K562 (cell line): ENCODE measurements around the gene GLUL. TPM values are rescaled to one million over a fixed set of nuclear protein-coding genes. Genes with fewer than 3 reads are reported as not detected.

Experiments used
- AFF4 ChIP-seq: sonication (generic); formaldehyde crosslinking; IDR thresholded peaks from 2 replicates; pipeline ENCODE4 v1.8.0; 2023; ENCODE audit warnings: mild to moderate bottlenecking, missing genetic modification reagents
- BRF2 ChIP-seq: IDR thresholded peaks from 3 replicates; pipeline ENCODE4 v1.6.1; 2011; ENCODE audit warnings: borderline replicate concordance, mild to moderate bottlenecking; ENCODE audit not compliant: insufficient read length, insufficient read depth
- ELK3 ChIP-seq: fragments of 450-650 bp; formaldehyde crosslinking; IDR thresholded peaks from 2 replicates; pipeline ENCODE4 v1.4.0; 2020; ENCODE audit warnings: mild to moderate bottlenecking
- FIP1L1 ChIP-seq: fragments of 200-400 bp; formaldehyde crosslinking; IDR thresholded peaks from 2 replicates; pipeline ENCODE4 v1.6.1; 2018; ENCODE audit warnings: mild to moderate bottlenecking, low read depth, low read length; ENCODE audit not compliant: poor library complexity, severe bottlenecking
- FOXK2 ChIP-seq, 2 experiments: fragments of 450-650 bp; IDR thresholded peaks in 1 of 2; conservative IDR thresholded peaks in 1 of 2; 2 replicates each; pipeline ENCODE4 v1.6.1; 2016; ENCODE audit warnings: low read depth in 2 of 2, mild to moderate bottlenecking in 1 of 2
- MLLT1 ChIP-seq, 2 experiments: fragments of 450-650 bp; IDR thresholded peaks; 2 replicates each; pipeline ENCODE4 v1.6.1; 2016
- MYC ChIP-seq, 2 experiments: fragments of 250-450 bp in 1 of 2; sonication (Bioruptor Pico) in 1 of 2; IDR thresholded peaks; 2 replicates each; pipeline versions ENCODE4 v1.5.1 to v1.6.1; 2012 to 2021; ENCODE audit warnings: low read depth in 2 of 2, borderline replicate concordance in 1 of 2, improper control_type of control experiment in 1 of 2, low read length in 1 of 2, mild to moderate bottlenecking in 1 of 2, moderate library complexity in 1 of 2
- PHF20 ChIP-seq: fragments of 450-650 bp; IDR thresholded peaks from 2 replicates; pipeline ENCODE4 v1.6.1; 2018; ENCODE audit not compliant: partially characterized antibody
- POLR2G ChIP-seq: fragments of 200-400 bp; formaldehyde crosslinking; IDR thresholded peaks from 2 replicates; pipeline ENCODE4 v1.6.1; 2017; ENCODE audit warnings: low read depth, mild to moderate bottlenecking, antibody characterized with exemption, low read length, moderate library complexity
- SAP30 ChIP-seq: fragments of 200-600 bp; sonication (generic); IDR thresholded peaks from 2 replicates; pipeline ENCODE4 v1.6.1; 2012; ENCODE audit warnings: borderline replicate concordance, low read depth, mild to moderate bottlenecking, moderate library complexity, low read length, control low read depth, inconsistent platforms; ENCODE audit not compliant: insufficient read depth, poor library complexity, severe bottlenecking
- STAT6 ChIP-seq: sonication (generic); formaldehyde crosslinking; IDR thresholded peaks from 2 replicates; pipeline ENCODE4 v1.8.1; 2023; ENCODE audit warnings: mild to moderate bottlenecking, missing genetic modification reagents
- ZNF512 ChIP-seq: IDR thresholded peaks from 2 replicates; pipeline ENCODE4 v1.6.1; 2016; ENCODE audit warnings: missing genetic modification characterization, missing compliant biosample characterization
- polyA plus RNA-seq, 8 experiments: library from polyadenylated mRNA; depleted of rRNA in 4 of 8; stranded (reverse) in 5 of 8; unstranded in 3 of 8; fragments of >200 nt; fragmentation: Nextera tagmentation in 2 of 8; fragmentation: Illumina TruSeq in 1 of 8; extraction: Ambion mirVana in 2 of 8; extraction: Trizol in 1 of 8; gene quantifications; 2 replicates each; pipeline versions ENCODE4 v1.2.1 to v1.2.3, GENCODE V29; 2011 to 2014; ENCODE audit warnings: inconsistent platforms in 1 of 8, missing spikeins in 1 of 8
- total RNA-seq, 7 experiments: library from RNA; depleted of rRNA in 6 of 7; stranded (reverse); fragments of >200 nt in 6 of 7; fragmentation: Illumina TruSeq in 2 of 7; extraction: Trizol in 2 of 7; gene quantifications; 2 replicates each; pipeline versions ENCODE4 v1.2.1 to v1.2.3, GENCODE V29; 2011 to 2021; ENCODE audit warnings: low replicate concordance in 1 of 7

Gene GLUL
- total and polyA plus RNA-seq, 9 of the 15 experiments (the other 6 are each of a cell fraction or from before 2014, with no cell fraction given), result 1,088 to 4,222 (median 1,338) TPM

GRCh38 chr1:182338806-182339370 lies 52.7 kb downstream of the GLUL start (continued):
- TF ChIP-seq FOXK2 (conservative IDR thresholded peaks at IDR 0.05 in 1 of 2, IDR thresholded peaks at IDR 0.05 in 1 of 2; ENCODE audit: low read depth in 2 of 2) (0 out of 4 replicates have a peak, but pooled peaks of 1 of the 2 experiments have one; percentile 15), POLR2G (no peak), ZNF512 (no peak), MYC (IDR thresholded peaks at IDR 0.05; ENCODE audit: low read depth, low read length) (peak; percentile 77), MYC (CRISPR knock-in tag; IDR thresholded peaks at IDR 0.05; ENCODE audit: borderline replicate concordance, low read depth) (no peak), BRF2 (no peak), STAT6 (CRISPR knock-in tag) (0 out of 2 replicates have a peak, but pooled peaks have one; percentile 42), FIP1L1 (no peak), ELK3 (no peak), AFF4 (CRISPR knock-in tag) (no peak), SAP30 (no peak), PHF20 (no peak), MLLT1 (IDR thresholded peaks at IDR 0.05) (no peak)
